Progenitor cell of endocrine pancreas (in vitro differentiated cells): ENCODE data around the gene MRFAP1. TPM values are rescaled to one million over a fixed set of nuclear protein-coding genes. Genes with fewer than 3 reads are reported as not detected.
A peak's percentile ranks its signal among the peaks of the same experiment; 100 is the strongest.
"Not testable (repeated sequence)": the region's sequence is repeated elsewhere in the genome, so short reads cannot be mapped to it uniquely, and the experiment has no call there.

Experiments used
- DNase-seq: peaks from one replicate; pipeline ENCODE4 v3.0.0; 2021; ENCODE audit warnings: low spot score; ENCODE audit not compliant: unreplicated experiment
- H3K27ac Mint-ChIP-seq: 2 replicates; pipeline ENCODE4 v1.8.0; 2021; ENCODE audit warnings: mild to moderate bottlenecking, moderate library complexity, mixed read lengths
- H3K27me3 Mint-ChIP-seq: 2 replicates; pipeline ENCODE4 v1.8.0; 2021; ENCODE audit warnings: mixed read lengths
- H3K36me3 Mint-ChIP-seq: 2 replicates; pipeline ENCODE4 v1.8.0; 2022; ENCODE audit warnings: mixed read lengths; ENCODE audit not compliant: insufficient read depth
- H3K4me1 Mint-ChIP-seq: 2 replicates; pipeline ENCODE4 v1.8.0; 2021; ENCODE audit warnings: low read depth, mixed read lengths
- H3K4me3 Mint-ChIP-seq: 2 replicates; pipeline ENCODE4 v1.8.0; 2021; ENCODE audit warnings: low read depth, mild to moderate bottlenecking, moderate library complexity, mixed read lengths
- H3K9me3 Mint-ChIP-seq: 2 replicates; pipeline ENCODE4 v1.8.0; 2021; ENCODE audit warnings: low read depth, mixed read lengths
- CTCF ChIP-seq: fragments of 200-600 bp; sonication (generic); IDR thresholded peaks from one replicate; pipeline ENCODE4 v1.5.0; 2021; ENCODE audit warnings: antibody characterized with exemption, mild to moderate bottlenecking; ENCODE audit not compliant: unreplicated experiment
- total RNA-seq: library from RNA; stranded (reverse); gene quantifications from 2 replicates; pipeline ENCODE4 v1.2.1, GENCODE V29; 2021

Gene MRFAP1
- total RNA-seq, 1 donor from 2014 or later, result 223 TPM

- Mint-ChIP-seq H3K27ac (no peak overlapping the region), H3K36me3 (peaks cover 1% of the 10 kb centered on the region), H3K27me3 (peaks cover 22% of the 10 kb centered on the region), H3K9me3 (no peaks in the 10 kb centered on the region), H3K4me1 (no peaks in the 10 kb centered on the region), H3K4me3 (no peak overlapping the region)
- no peak for DNase-seq
- no peak for TF ChIP-seq CTCF
Measured at GRCh38 chr4:6663596-6664393, 23.3 kb downstream of the MRFAP1 start.

GRCh38 chr4:6665320-6665654, 24.8 kb downstream of the MRFAP1 start:
- Mint-ChIP-seq H3K27ac (no peak overlapping the region), H3K4me3 (no peak overlapping the region), H3K4me1 (no peaks in the 10 kb centered on the region), H3K27me3 (peaks cover 11% of the 10 kb centered on the region), H3K36me3 (peaks cover 1% of the 10 kb centered on the region), H3K9me3 (no peaks in the 10 kb centered on the region)
- DNase-seq, result no peak
- TF ChIP-seq CTCF, result no peak

- TF ChIP-seq CTCF, result no peak
- Mint-ChIP-seq H3K36me3 (no peaks in the 10 kb centered on the region), H3K9me3 (no peaks in the 10 kb centered on the region), H3K27ac (no peak overlapping the region), H3K27me3 (no peaks in the 10 kb centered on the region), H3K4me1 (peaks cover 2% of the 10 kb centered on the region), H3K4me3 (no peak overlapping the region)
- no peak for DNase-seq
Measured at GRCh38 chr4:6668391-6668790, 27.9 kb downstream of the MRFAP1 start.

- H3K27ac Mint-ChIP-seq, result no peak overlapping the region
- H3K4me3 Mint-ChIP-seq, result no peak overlapping the region
- no peak for DNase-seq
- H3K27me3 Mint-ChIP-seq, result no peaks in the 10 kb centered on the region
- TF ChIP-seq CTCF, result no peak
- no peaks in the 10 kb centered on the region for H3K9me3 Mint-ChIP-seq
- H3K4me1 Mint-ChIP-seq, result peaks cover 24% of the 10 kb centered on the region
- peaks cover 7% of the 10 kb centered on the region for H3K36me3 Mint-ChIP-seq
Measured at GRCh38 chr4:6671648-6672047, 31.2 kb downstream of the MRFAP1 start.

- no peak overlapping the region for H3K27ac Mint-ChIP-seq
- DNase-seq, result no peak
- no peak overlapping the region for H3K4me3 Mint-ChIP-seq
- no peak for TF ChIP-seq CTCF
- H3K36me3 Mint-ChIP-seq, result peaks cover 9% of the 10 kb centered on the region
- H3K27me3 Mint-ChIP-seq, result no peaks in the 10 kb centered on the region
- no peaks in the 10 kb centered on the region for H3K9me3 Mint-ChIP-seq
- H3K4me1 Mint-ChIP-seq, result peaks cover 27% of the 10 kb centered on the region
Measured at GRCh38 chr4:6672131-6672530, 31.6 kb downstream of the MRFAP1 start.

- not testable (repeated sequence) for DNase-seq, H3K4me3 Mint-ChIP-seq, H3K27me3 Mint-ChIP-seq, H3K9me3 Mint-ChIP-seq, H3K27ac Mint-ChIP-seq
- peaks cover 12% of the 10 kb centered on the region for H3K36me3 Mint-ChIP-seq
- H3K4me1 Mint-ChIP-seq, result peaks cover 27% of the 10 kb centered on the region
Measured at GRCh38 chr4:6672541-6673190, 32.2 kb downstream of the MRFAP1 start.

- Mint-ChIP-seq H3K4me1 (peaks cover 27% of the 10 kb centered on the region), H3K27ac (peak overlapping the region; percentile 98), H3K36me3 (peaks cover 13% of the 10 kb centered on the region), H3K4me3 (peak overlapping the region; percentile 87)
- not testable (repeated sequence) for H3K27me3 Mint-ChIP-seq, DNase-seq, H3K9me3 Mint-ChIP-seq
Measured at GRCh38 chr4:6673191-6673659, 32.7 kb downstream of the MRFAP1 start.
